Loucy (cell line): ENCODE results near the gene PAFAH2.

Experiments used
- CTCF ChIP-seq: fragments of 200-600 bp; sonication (generic); conservative IDR thresholded peaks from 2 replicates; pipeline ENCODE4 v1.5.1; 2014; ENCODE audit warnings: mild to moderate bottlenecking, antibody characterized with exemption, low read length
- EZH2phosphoT487 ChIP-seq: fragments of 200-600 bp; IDR thresholded peaks from 2 replicates; pipeline ENCODE4 v1.6.1; 2018; ENCODE audit warnings: antibody characterized with exemption, mild to moderate bottlenecking, moderate library complexity, borderline replicate concordance

- no peak for TF ChIP-seq CTCF
- no peak for TF ChIP-seq EZH2phosphoT487
Observed at GRCh38 chr1:25918615-25919014, 79.2 kb downstream of the PAFAH2 start.
